Mucosa of descending colon (tissue), 3 donors: ENCODE results near the gene GHRH. TPM values are rescaled to one million over a fixed set of nuclear protein-coding genes. Genes with fewer than 3 reads are reported as not detected.

ENCODE experiments used
- ATAC-seq: fragments of 200-7000 bp; cut with Tn5 transposase; one replicate; pipeline ENCODE4 v1.9.1; 2020; ENCODE audit warnings: mild to moderate bottlenecking, moderate library complexity
- DNase-seq, 3 donors: peaks; one replicate each; pipeline ENCODE4 v3.0.0-alpha.2; 2020
- H3K36me3 ChIP-seq: fragments of 200-600 bp; one replicate; pipeline ENCODE4 v1.8.0; 2021; ENCODE audit warnings: low read depth, mild to moderate bottlenecking
- H3K4me1 ChIP-seq: fragments of 200-600 bp; one replicate; pipeline ENCODE4 v1.8.0; 2021; ENCODE audit warnings: low read depth, mild to moderate bottlenecking
- H3K4me3 ChIP-seq: fragments of 200-600 bp; one replicate; pipeline ENCODE4 v1.8.0; 2021; ENCODE audit warnings: mild to moderate bottlenecking
- H3K9me3 ChIP-seq: fragments of 200-600 bp; one replicate; pipeline ENCODE4 v1.8.0; 2021; ENCODE audit warnings: mild to moderate bottlenecking
- intact Hi-C, 2 donors: fragments of 100-400 bp; cut with DNase I in 1 of 2; cut with micrococcal nuclease in 1 of 2; formaldehyde crosslinking; loops; one replicate each; pipeline versions ENCODE4 v1.11.0 to v1.11.1; 2022; cut with DNase I, micrococcal nuclease
- total RNA-seq, 3 donors: library from RNA; stranded (reverse); fragmentation: NEBNext Ultra II Directional in 2 of 3; extraction: Animal tissue kit (Norgen Biotek cat#: 25700) in 2 of 3; gene quantifications; one replicate each; pipeline versions ENCODE4 v1.2.1 to v1.2.4, GENCODE V29; 2021 to 2023
- TF ChIP-seq, protein P1 (sequence below): fragments of 200-600 bp; IDR thresholded peaks from one replicate; pipeline ENCODE4 v1.8.0; 2022; ENCODE audit warnings: antibody characterized with exemption, mild to moderate bottlenecking
- donor health status: DM: no; HTN: no; CAD: no; lungs with moderate emphysema.
- donor health status: DM: no; HTN: no; CAD: no.
- donor health status: DM: no; HTN: yes; CAD: no.

Gene GHRH
- total RNA-seq, 3 donors from 2014 or later, result not detected

DNA sequence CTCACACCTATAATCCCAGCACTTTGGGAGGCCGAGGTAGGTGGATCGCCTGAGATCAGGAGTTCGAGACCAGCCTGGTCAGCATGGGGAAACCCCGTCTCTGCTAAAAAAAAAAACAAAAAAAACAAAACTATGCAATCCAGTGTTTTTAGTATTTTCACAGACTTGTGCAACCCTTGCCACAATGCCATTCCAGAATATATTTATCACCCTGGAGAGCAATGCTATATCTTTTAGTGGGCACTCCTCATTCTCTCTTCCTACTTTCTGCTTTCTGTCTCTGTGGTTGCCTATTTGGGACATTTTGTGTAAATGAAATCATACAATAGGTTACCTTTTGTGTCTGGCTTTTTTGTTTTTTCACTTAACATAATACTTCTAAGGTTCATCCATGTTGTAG is 43.2 kb downstream of the GHRH start:
- TF ChIP-seq, protein P1, sequence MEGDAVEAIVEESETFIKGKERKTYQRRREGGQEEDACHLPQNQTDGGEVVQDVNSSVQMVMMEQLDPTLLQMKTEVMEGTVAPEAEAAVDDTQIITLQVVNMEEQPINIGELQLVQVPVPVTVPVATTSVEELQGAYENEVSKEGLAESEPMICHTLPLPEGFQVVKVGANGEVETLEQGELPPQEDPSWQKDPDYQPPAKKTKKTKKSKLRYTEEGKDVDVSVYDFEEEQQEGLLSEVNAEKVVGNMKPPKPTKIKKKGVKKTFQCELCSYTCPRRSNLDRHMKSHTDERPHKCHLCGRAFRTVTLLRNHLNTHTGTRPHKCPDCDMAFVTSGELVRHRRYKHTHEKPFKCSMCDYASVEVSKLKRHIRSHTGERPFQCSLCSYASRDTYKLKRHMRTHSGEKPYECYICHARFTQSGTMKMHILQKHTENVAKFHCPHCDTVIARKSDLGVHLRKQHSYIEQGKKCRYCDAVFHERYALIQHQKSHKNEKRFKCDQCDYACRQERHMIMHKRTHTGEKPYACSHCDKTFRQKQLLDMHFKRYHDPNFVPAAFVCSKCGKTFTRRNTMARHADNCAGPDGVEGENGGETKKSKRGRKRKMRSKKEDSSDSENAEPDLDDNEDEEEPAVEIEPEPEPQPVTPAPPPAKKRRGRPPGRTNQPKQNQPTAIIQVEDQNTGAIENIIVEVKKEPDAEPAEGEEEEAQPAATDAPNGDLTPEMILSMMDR, result no peak
- Histone ChIP-seq H3K4me3 (no peak overlapping the region), H3K36me3 (no peaks in the 10 kb centered on the region), H3K9me3 (no peaks in the 10 kb centered on the region), H3K4me1 (peaks cover 9% of the 10 kb centered on the region)
- no peak for DNase-seq
- no peak for ATAC-seq
- intact Hi-C loops, result no loop called here

DNA sequence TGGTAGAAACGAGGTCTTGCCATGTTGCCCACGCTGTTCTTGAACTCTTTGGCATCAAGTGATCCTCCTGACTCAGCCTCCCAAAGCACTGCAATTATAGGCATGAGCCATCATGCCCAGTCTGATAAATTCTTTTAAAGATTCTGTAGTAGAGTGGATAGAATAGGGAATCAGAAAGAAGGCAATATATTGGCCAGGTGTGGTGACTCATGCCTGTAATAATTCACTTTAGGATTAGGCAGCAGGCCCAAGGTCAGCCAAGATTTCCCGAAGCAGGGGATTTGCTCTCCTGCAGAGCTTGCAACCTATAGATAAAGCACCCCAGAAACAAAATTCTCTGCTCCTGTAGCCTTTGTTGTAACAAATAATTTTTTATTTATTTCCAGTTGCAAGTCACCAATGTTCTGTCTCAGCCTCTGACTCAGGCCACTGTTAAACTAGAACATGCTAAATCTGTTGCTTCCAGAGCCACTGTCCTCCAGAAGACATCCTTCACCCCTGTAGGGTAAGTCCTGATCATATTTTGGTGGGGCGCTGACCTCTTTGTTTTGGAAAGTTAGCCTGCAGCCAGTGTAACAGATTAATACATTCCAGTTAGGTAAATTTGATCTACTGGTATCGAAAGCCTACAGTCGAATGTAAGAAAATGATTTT is 51.8 kb downstream of the GHRH start:
- intact Hi-C loops, result no loop called here
- no peak for DNase-seq
- Histone ChIP-seq H3K36me3 (no peaks in the 10 kb centered on the region), H3K4me3 (no peak overlapping the region), H3K4me1 (no peaks in the 10 kb centered on the region), H3K9me3 (no peaks in the 10 kb centered on the region)
- peak; percentile 67 for ATAC-seq
- TF ChIP-seq, protein P1, result no peak

DNA sequence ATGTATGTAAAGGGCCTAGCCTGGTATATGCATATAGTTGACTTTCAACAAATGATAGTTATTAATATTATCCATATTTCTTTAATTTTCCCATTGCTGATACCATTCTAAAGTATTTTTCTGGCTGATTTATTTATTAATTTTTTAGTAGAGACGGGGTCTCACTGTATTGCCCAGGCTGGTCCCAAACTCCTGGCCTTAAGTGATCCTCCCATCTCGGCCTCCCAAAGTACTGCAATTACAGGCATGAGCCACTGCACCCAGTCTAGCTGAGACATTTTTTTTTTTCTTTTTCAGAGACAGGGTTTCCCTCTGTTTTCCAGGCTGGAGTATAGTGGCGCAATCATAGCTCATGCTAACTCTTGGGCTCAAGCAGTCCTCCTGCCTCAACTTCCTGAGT is 52.4 kb downstream of the GHRH start:
- TF ChIP-seq, protein P1, result no peak
- no peak for DNase-seq
- Histone ChIP-seq H3K4me3 (no peak overlapping the region), H3K9me3 (no peaks in the 10 kb centered on the region), H3K4me1 (no peaks in the 10 kb centered on the region), H3K36me3 (no peaks in the 10 kb centered on the region)
- intact Hi-C loops, result no loop called here
- no peak for ATAC-seq

DNA sequence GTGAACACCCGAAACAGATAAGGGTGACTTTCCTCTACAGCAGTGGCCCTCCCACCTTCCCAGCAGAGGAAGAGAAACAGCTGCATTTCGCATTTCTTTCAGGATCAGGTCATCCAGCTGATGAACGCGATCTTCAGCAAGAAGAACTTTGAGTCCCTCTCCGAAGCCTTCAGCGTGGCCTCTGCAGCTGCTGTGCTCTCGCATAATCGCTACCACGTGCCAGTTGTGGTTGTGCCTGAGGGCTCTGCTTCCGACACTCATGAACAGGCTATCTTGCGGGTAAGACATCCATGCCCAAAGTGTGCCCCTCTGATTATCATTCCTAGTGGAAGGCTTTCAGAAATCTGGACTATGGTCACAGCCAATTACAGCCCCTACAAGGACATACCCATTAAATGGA is 54.4 kb downstream of the GHRH start:
- Histone ChIP-seq H3K9me3 (no peaks in the 10 kb centered on the region), H3K4me1 (no peaks in the 10 kb centered on the region), H3K36me3 (no peaks in the 10 kb centered on the region), H3K4me3 (no peak overlapping the region)
- intact Hi-C loops, result no loop called here
- TF ChIP-seq, protein P1, result no peak
- ATAC-seq, result no peak
- no peak for DNase-seq

DNA sequence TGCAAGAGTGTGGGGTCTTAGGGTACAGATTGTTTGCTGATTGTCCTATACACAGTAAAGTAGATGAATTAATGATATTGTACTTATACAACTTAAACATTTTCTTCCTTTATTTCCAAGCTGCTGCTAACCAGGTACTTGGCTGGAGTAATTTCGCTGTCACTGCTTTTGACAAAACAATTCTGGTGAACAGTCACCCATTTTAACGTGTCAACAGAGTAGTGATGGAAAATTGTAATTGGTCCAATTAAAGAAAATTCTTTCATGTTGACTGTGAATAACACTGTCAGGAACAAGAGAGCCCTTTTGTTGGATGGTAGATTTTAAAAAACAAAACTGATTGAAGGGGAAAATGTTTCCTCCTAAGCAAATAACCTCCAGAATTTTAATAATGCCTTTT is 55.8 kb downstream of the GHRH start:
- intact Hi-C loops, result no loop called here

More for the DNA sequence above, 55.8 kb downstream of the GHRH start:
- Histone ChIP-seq H3K4me1 (no peaks in the 10 kb centered on the region), H3K4me3 (no peak overlapping the region), H3K9me3 (no peaks in the 10 kb centered on the region), H3K36me3 (no peaks in the 10 kb centered on the region)
- ATAC-seq (no peak), DNase-seq (no peak)
- TF ChIP-seq, protein P1, result no peak
